Astrocyte of the spinal cord (primary cell): Measurements from ENCODE around the gene OTOG.

Source experiments
- DNase-seq: peaks from one replicate; pipeline ENCODE4 v3.0.0; 2011; ENCODE audit warnings: low read depth, low spot score
- H3K4me3 ChIP-seq: 2 replicates; pipeline ENCODE4 v1.5.1; 2011; ENCODE audit warnings: low read depth, mild to moderate bottlenecking, low read length, moderate library complexity
- in situ Hi-C: cut with HindIII; loops from 2 replicates; pipeline ENCODE4 v1.10.0; 2017; ENCODE audit warnings: low sequenced_read_pairs
- TF ChIP-seq, protein P1 (sequence below): IDR thresholded peaks from 2 replicates; pipeline ENCODE4 v1.5.1; 2012; ENCODE audit warnings: low read depth, mild to moderate bottlenecking, low read length, inconsistent platforms

OTOG gene

DNA sequence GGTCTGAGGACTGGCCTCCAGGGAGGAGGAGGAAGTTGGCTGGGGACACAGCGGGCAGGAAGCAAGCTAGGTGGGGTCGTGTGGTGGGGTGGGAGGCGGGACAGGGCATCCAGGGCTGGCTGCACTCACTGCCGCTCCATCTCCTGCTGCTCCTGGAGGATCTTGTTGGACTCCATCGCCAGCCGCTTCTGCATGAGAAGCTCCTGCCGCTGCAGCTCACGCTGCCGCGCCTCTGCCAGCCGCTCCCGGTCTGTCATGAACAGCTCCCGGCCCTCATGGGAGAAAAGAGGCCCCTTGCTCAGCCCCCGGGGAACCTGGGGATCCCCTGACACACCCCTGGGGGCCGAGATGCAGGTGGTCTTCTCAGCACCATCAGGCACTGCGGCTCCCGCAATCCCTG is 24.4 kb upstream of the OTOG start:
- TF ChIP-seq, protein P1, sequence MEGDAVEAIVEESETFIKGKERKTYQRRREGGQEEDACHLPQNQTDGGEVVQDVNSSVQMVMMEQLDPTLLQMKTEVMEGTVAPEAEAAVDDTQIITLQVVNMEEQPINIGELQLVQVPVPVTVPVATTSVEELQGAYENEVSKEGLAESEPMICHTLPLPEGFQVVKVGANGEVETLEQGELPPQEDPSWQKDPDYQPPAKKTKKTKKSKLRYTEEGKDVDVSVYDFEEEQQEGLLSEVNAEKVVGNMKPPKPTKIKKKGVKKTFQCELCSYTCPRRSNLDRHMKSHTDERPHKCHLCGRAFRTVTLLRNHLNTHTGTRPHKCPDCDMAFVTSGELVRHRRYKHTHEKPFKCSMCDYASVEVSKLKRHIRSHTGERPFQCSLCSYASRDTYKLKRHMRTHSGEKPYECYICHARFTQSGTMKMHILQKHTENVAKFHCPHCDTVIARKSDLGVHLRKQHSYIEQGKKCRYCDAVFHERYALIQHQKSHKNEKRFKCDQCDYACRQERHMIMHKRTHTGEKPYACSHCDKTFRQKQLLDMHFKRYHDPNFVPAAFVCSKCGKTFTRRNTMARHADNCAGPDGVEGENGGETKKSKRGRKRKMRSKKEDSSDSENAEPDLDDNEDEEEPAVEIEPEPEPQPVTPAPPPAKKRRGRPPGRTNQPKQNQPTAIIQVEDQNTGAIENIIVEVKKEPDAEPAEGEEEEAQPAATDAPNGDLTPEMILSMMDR = no peak
- in situ Hi-C loops = no loop called here
- H3K4me3 ChIP-seq = no peak overlapping the region
- no peak for DNase-seq

DNA sequence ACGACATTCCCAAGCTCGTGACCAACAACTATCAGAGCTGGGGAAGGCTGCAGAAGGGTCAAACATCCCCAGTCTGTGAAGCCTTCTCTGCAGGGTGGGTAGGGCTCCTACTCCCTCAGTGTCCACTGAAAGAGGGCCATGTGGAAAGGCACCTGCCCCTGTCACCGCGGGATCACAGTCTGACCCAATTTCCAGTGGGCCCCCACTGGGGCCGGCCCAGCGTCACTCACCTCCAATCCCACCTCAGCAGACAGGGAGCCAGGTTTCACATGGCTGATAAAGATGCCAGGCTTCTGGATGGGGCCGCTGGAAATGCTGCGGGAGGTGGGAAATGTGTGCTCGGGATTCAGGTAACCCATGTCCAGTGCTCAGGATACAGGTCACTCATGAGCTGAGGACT is 22.8 kb upstream of the OTOG start:
- TF ChIP-seq, protein P1 = no peak
- in situ Hi-C loops = no loop called here
- no peak overlapping the region for H3K4me3 ChIP-seq
- DNase-seq = no peak

DNA sequence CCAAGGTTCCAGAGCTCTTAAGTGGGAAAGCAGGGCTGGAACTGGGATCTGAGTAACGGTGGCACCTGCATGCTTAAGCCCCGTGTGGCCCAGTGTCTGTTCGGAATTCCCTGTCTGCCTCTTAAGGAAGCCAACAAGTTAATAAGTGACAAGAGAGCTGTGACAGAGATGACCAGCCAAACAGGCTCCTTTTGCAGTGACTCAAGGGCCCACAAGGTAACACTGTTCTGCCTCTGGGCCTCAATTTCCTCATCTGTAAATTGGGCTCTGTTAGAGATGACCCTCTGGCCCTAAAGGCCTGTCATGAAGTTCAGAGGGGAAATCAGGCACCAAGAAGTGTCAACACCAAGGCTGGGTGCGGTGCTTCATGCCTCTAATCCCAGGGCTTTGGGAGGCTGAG is 21.5 kb upstream of the OTOG start:
- in situ Hi-C loops = no loop called here
- no peak overlapping the region for H3K4me3 ChIP-seq
- TF ChIP-seq, protein P1 = no peak
- no peak for DNase-seq

DNA sequence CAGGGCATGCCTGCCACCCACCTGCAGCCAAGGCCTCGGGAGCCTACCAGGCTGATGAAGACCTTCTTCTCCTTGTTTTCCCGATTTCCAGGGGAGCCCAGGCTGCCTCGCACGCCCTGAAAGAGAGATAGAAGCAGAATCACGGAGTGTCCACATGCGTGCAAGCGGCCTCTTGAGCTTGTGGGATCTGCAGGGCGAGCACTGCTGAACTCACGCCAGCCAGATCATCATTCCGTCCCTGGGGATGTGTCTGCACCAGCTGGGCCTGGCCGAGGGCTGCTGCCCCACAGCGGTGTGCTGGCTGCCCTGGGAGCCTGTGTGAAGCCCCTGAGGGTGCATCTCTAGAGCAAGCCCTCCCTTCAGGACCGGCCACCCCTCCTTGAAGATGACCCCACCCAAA is 20.7 kb upstream of the OTOG start:
- TF ChIP-seq, protein P1 = no peak
- no peak for DNase-seq
- no peak overlapping the region for H3K4me3 ChIP-seq
- in situ Hi-C loops = no loop called here

DNA sequence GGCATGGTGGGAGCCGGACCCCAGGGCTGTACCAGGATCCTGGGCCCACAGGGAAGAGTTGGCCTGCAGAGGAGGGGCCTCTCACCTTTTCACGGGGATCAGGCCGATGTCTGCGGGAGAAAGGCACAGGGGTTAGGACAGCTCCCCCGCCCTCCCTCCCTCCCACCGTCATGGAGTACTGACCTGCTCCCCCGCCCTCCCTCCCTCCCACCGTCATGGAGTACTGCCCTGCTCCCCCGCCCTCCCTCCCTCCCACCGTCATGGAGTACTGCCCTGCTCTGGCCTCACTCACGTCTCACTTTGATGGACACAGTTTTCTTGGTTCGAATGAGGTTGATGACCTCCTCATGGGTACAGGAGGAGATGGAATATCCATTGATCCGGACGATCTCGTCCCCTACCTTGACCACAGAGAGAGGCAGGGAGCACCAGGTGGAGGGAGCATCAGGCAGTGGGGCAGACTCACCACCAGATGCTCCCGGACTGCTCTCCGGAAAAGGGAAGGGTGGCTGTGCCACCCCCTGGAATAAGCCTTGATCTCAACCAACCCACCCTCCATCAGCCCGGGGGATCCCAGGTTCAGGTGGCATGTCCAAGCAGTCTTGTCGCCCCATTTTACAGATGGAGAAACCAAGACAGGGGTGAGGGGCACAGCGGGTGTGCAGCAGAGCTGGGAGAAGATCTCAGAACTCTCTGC is 20.0 kb upstream of the OTOG start:
- no peak for DNase-seq
- in situ Hi-C loops = no loop called here
- TF ChIP-seq, protein P1 = no peak
- H3K4me3 ChIP-seq = no peak overlapping the region

DNA sequence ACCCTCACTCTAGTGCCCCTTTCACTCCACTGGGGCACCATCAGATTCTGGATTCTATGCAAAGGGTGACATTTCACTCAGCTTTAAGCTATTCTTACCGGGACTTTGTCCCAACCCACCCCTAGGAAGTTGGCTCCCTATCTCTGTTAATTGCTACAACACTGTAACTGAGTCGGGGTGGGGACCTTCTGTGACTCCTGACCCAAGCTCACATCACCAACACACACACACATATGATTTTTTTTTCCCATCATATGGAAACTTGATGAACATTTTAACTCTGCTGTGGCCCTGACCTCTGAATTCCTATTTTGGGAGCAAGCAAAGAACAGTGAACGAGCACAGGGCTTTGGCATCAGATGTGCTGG is 19.4 kb upstream of the OTOG start:
- DNase-seq = no peak
- TF ChIP-seq, protein P1 = no peak
- no peak overlapping the region for H3K4me3 ChIP-seq
- in situ Hi-C loops = no loop called here
